Left kidney (tissue), 1 donor: Measurements from ENCODE around the gene AAGAB. TPM values are rescaled to one million over a fixed set of nuclear protein-coding genes. Genes with fewer than 3 reads are reported as not detected.

ENCODE experiments used
- polyA plus RNA-seq: library from polyadenylated mRNA; unstranded; fragments of 120-200 nt; gene quantifications from one replicate; pipeline ENCODE4 v1.2.1, GENCODE V29; 2013; ENCODE audit not compliant: insufficient read length

The AAGAB gene
- polyA plus RNA-seq, 1 donor: 62.0 TPM

Other genes with a start within 250 kb of the AAGAB start
- 50.8 TPM for gene SMAD3, start 189.1 kb downstream of the AAGAB start, polyA plus RNA-seq
- 10.0 TPM for gene IQCH, start 125 bp upstream of the AAGAB start, polyA plus RNA-seq